ENCODE measurements around the gene GTPBP4.

- TF ChIP-seq POLR2A (IDR thresholded peaks at IDR 0.05) (no peak), CTCF (IDR thresholded peaks at IDR 0.05) (no peak)
Measured at GRCh38 chr10:996031-996430, 7.8 kb downstream of the GTPBP4 start.

Measured in prostate gland (tissue), 2 donors.